GM18507 (cell line): ENCODE data around the gene FBP1.
A peak's percentile ranks its signal among the peaks of the same experiment; 100 is the strongest.

Experiments
- DNase-seq: peaks from one replicate; pipeline ENCODE4 v3.0.0; 2011; ENCODE audit warnings: low read depth; ENCODE audit not compliant: insufficient read length; ENCODE audit errors: extremely low spot score
- FAIRE-seq: peaks from 2 replicates; lab custom pipeline; 2011; peaks lifted over from hg19 to GRCh38; lab: Jason Lieb, UNC

Gene FBP1

DNA sequence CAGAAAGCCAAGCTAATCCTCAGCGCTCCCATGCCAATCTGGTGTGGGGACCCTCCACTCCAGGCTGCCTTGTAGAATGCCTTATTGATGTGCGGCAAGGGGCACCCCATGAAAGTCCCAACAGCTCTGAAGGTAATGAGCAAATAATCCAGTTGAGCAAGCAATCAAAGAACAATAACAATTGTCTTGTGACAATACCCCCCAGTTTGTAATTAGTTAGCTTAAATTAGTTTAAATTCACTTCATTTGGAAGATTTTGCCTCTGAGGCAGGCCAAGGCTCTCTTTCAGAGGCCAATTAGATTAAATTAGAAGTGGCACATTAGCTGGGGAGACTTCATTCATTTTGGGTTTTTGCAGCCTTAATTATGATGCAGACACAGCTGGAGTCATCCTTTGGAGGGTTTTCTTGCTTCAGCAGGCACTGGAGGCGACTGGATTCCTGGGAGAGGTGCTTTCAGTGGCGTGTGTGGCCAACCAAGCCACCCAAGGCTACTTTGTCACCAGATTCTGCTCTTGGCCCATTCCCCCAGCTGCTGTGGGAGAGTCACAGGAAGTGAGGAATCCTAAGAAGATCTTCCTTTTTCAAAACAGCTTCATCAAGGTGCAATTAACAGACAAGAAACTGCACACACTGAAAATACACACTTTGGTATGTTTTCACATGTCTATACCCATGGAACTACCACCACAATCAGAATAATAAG, 17.9 kb upstream of the FBP1 start:
- FAIRE-seq (no peak), DNase-seq (no peak)

DNA sequence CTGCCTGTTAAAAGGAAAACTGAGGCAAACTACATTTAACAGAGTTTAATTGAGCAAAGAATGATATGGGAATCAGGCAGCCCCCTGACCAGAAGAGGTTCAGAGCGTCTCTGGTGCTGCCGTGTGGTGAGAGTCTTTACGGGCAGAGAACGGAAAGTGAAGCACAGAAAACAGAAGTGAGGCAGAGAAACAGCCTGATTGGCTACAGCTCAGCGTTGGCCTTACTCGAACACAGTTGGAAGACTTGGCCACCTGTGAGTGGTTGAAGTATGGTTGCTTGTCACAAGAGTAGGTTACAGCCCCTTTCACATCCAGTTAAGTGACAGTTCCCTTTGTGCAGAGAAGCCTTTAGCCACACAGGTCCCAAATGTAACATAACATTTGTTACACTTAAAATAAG, 16.9 kb upstream of the FBP1 start:
- no peak for DNase-seq
- FAIRE-seq = peak; percentile 90

DNA sequence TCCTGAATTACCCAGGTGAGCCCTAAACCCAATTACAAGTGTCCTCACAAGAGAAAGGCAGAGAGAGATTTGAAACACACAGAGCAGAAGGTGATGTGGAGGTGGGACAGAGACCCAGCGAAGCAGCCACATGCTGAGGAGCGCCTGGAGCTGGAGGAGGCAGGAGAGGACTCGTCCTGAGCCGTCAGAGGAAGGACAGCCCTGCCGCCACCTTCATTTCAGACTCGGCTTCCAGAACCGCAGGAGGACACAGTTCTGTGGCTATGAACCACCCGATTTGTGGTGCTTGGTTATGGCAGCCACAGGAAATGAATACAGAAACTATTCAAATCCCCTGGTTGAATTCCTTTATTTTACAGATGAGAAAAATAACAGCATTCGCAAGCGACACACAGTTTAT, 16.4 kb upstream of the FBP1 start:
- DNase-seq = no peak
- no peak for FAIRE-seq

DNA sequence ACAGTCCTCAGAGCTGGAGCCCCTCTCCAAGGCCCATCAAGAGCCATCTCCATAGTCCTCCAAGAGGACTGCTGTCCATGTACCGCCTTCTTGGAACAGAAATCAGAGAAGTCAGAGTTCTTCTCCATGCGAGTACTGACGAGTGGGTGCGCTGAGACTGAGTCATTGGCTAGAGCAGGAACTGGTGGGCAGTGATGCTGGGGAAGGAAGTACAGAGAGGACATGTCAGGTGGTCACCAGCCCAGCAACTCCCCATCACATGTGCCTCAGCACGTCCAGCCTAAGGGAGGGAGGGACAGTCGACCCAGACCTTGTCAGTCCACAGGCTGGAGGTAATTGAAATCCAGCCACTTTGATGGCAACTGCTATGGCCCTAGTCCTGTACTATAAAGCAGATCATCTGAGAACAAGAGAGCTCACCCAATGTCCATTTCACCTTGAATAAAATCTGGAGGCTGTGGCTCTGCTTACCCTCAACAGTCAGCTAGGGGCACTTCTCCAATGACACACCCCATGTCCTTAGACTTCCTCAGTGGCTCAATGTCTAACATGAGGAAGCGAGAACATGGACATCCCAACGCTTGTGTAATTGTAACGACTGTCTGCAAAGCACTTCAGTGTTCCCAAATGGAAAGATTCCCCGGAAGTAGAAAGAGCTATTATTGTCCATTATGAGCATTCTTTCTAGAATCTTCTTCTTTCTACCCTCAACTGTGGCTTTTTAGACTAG, 15.0 kb upstream of the FBP1 start:
- DNase-seq (no peak), FAIRE-seq (no peak)

DNA sequence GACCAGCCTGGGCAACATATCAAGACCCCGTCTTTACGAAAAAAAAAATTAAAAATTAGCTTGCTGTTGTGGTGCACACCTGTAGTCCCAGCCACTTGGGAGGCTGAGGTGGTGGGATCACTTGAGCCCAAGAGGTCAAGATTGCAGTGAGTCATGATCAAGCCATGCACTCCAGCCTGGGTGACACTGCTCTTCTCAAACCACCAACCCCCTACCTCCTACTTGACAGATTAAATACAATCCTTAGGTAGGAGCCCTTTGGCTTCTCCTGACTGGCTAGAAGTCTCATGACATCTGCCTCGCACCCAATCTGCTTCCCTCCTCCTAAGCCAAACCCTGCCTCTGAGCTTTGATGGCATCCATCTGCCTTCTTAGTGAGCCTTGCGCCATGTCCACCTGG, 11.6 kb upstream of the FBP1 start:
- no peak for DNase-seq
- FAIRE-seq = no peak

DNA sequence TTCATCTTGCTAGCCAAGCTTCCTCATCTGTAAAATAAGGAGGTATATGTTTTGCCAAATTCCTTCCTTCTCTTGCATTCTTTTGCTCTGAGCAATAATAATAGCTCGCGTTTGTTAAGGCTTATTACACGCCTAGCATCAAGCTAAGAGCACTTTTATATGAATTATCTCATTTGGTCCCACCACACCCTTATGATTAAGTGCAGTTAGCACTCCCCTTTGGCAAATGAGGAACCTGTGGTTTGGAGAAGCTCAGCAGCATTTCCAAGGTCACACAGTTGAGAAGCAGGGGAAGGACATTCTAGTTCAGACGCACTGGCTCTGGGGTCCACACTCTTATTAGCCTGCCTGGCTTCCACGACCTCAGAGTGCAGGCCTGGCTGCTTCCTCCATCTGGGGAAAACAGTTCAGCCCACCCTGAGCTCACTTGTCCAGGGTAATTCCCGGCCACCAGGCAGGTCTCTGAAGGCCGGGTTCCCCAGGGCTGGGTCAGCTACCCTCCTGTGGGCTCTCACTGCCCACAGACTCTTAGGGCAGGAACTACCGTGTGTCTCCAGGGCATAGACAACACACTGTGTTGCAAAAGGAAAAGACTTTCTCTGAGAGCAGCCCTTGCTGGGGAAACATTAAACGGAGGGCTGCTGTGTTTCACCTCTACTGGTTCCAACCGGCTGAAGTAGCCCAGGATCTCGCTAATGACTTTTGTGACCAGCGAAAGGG, 9.9 kb upstream of the FBP1 start:
- FAIRE-seq = no peak
- DNase-seq = no peak

DNA sequence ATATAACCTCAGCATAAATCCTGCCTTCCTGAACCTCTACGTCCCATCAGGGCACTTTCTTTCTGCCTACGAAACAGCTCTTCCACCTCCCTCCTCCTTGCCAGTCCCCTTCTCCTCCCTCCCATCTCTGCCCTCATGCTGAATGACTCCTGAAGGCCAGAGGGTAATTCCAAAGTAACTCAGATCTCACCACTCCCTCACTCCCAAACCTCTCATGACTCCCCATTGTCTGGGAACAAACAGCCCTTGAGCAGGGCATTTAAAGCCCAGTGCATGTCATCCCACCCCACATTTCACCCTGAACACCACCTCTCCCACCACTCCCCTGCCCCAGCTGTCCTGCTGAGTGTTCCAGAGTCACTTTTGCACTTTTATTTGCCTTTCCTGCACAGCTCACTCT, 8.9 kb upstream of the FBP1 start:
- FAIRE-seq (no peak), DNase-seq (no peak)

DNA sequence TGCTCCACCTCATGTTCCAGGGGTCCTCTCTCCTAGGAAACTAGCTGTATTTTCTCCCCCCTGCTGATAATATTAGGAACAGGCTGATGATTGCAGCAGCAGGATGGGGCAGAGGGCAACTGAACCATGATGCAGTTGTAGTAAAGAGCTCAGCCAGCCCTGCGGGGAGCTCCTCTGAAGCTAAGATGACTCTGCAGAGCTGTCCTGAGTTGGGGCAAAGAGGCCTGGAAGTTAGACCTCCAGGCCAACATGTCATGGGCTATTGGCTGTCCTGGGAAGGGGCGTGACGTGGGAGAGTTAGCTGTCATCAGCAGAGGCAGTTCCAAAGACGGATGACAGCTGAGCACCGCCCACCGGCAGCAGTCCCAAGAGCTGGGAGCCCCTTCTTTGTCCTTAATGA, 6.6 kb upstream of the FBP1 start:
- FAIRE-seq (no peak), DNase-seq (no peak)

DNA sequence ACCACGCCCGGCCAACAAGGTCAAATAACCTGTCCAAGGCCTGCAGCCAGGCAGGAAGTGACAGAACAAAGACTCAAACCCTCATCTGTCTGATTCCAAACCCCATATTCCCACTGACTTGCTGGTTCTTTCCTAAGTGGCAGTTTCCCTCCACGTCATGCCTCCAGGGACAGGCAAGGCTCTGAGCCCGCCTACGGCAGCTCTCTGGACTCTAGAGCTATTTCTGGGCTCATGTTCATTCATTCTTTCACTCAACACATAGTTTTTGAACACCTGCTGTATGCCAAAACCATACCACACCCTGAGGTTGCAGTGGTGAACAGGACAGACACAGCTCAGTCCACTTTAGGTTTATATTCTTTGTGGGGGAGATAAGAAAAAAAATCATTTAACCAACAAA, 5.2 kb upstream of the FBP1 start:
- DNase-seq = no peak
- FAIRE-seq = no peak

DNA sequence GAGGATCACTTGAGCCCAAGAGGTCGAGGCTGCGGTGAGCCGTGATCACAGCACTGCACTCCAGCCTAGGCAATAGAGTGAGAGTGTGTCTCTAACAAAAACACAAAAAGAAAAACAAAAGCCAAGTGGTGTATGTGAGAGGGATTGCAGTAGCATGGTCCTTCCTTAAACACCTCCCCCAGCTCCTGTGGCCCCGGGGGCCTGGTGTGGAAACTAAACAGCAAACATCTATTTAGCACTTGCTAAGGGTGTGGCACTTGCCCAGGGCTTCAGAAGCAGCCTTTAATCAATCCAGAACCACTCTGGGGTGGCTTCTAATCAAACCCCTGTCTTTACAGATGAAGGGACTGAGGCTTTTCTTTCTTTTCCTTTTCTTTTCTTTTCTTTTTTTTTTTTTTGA, 4.4 kb upstream of the FBP1 start:
- DNase-seq = no peak
- FAIRE-seq = no peak

DNA sequence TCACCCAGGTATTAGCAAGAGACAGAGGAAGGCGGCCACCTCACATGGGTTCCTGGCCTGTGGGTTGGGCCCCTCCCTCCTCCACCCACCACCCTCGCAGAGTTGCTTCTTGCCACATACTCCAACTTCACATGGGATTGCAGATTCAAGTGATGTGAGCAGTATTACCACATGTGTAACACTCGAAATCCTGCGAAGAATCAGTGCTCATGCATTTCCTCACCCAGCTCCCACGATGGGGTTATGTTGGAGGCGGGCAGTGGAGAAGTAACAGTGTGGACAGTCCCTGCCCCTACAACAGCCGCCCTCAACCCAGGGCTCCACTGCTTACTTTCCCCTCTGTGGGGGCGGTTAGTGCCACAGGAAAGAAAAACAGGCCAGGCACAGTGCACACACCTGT, 3.9 kb upstream of the FBP1 start:
- FAIRE-seq (no peak), DNase-seq (no peak)

DNA sequence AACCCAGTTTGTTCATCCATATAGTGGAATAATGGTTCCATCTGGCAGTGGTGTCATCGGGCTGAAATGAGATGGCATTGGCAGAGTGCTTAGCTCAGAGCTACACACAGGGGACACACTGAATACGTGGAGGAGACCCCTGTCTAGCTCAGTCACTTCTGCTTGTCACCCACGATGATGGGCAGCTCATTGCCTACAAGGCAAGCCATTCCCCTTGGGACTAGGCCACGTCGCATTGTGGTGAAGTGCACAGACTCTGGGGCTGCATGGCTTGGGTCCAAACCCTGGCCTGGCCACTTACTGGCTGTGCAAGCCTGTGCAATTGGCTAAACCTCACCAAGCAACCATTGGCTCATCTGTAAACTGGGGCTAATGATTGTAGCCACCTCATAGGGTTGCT, 3.2 kb upstream of the FBP1 start:
- FAIRE-seq = no peak
- no peak for DNase-seq

DNA sequence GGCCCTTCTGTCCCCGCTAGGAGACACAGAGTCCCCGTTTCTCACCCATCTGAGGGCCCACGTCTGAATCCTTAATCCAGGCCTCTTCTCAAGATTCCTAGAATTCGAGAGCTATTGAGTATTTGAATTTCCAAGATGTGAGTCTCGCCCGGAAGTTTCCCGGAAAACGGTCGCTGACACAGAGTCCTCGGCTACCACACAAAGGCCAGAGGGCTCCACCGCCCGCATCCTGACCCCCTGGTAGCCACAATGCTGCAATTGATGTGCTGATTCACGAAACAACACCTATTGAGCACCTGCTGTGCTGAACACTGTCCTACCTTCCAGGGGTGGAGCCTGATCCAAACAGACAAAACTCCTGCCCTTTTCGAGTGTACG, 670 bp upstream of the FBP1 start:
- peak; percentile 53 for FAIRE-seq
- DNase-seq = no peak

DNA sequence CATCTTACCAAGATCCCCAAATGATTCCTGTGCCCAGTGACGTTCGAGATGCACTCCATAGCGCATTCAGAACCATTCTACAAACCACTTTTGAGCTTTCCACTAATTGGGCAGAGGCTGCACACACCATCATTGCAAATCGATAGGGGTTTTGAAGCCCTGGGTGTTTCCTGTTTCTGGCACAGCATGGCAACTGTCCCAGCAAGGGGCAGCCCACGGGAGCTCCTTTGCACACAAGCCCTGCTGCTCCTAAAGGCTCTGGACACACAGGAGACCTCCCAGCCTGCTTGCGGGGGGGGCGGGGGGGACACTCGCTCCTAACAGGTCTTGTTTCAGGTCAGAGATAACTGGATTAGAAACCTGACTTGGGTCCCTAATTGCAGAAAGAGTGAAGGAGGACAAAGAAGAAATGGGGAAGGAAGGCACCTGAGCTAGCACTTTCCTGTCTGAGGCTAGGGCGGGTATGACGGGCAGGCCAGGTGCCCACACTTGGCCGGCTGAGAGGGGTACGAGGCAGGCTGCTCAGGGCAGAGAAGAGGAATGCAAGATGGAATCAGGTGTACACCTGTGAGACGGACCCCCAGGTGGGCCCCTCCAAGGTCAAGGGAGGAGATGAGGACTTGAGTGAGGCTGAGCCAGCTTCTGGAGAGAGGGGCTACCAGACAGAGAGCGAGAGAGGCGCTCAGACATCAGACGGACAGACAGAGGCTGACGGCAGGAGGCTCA, 820 bp downstream of the FBP1 start:
- no peak for FAIRE-seq
- DNase-seq = no peak

DNA sequence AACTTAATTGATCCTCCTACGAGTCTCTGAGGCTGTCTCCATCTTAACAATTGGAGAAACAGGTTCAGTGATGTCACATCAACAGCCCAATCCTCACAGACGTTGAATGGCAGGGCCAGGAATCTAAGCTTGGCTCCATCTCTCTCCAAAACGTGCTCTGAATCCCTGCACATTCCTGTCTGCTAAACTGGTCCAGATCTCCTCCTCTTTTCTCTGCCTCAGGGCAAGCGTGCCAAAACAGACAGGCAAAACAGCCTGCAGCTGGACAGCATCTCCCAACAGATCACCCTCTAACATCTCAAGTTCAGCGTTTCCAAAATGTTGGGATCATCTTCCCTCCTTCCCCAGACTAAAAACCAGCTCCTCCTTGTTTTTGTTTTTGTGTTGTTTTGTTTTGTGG, 6.6 kb downstream of the FBP1 start:
- FAIRE-seq = no peak
- DNase-seq = no peak

DNA sequence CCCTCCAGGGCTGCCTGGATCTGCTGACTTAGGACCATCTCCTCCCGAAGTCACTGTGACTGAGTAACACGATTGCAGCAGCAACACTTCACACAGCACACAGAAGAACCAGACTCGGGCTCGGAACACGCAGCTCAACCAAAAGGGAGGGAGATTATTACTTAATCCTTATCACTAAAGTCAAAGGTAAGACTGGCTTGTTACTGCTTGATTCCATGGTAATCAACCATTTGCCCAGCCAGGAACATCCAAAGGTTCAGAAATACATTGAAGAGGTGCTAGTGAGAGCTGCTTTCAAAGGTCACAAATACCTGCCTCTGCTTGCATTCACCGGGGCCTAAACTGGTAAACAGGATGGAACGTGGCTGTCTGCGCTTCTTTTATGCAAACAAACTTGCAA, 7.7 kb downstream of the FBP1 start:
- FAIRE-seq = no peak
- no peak for DNase-seq

DNA sequence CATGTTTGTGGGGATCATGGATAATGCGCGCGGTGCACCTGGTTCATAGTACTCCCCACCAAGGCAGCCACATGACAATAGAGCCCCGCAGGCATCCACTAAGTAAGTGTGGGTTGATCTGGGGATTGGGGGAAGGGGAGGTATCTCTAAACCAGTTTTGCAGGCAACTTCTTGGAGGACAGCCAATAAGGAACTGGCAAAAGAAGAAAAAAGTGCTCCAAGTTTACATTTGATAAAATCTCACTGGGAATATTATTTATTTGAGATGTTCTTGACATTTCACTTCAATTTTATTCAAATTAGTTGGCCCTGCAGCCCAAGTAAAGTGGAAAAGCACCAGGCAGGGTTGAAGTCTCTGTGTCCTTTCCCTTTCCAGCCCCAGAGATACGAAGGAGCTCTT, 8.5 kb downstream of the FBP1 start:
- DNase-seq (no peak), FAIRE-seq (no peak)

DNA sequence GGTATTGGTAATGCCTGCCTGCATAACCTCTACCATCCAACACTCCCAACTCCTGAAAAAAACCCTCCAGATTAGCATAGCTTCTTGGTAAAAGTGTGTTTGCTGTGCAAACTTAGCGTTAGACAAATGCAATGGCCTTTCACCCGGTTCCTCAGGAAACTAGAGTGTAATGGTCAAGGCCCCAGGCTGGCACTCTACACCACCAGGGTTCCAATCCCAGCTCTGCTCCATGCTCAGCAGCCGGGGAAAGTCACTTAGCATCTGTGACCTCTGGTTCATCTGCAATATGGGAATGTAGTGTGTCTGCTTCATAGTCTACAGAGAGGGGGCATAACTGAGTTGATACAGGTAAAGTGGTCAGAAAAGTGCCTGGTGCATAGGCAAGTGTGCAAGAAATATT, 9.0 kb downstream of the FBP1 start:
- FAIRE-seq = no peak
- no peak for DNase-seq

DNA sequence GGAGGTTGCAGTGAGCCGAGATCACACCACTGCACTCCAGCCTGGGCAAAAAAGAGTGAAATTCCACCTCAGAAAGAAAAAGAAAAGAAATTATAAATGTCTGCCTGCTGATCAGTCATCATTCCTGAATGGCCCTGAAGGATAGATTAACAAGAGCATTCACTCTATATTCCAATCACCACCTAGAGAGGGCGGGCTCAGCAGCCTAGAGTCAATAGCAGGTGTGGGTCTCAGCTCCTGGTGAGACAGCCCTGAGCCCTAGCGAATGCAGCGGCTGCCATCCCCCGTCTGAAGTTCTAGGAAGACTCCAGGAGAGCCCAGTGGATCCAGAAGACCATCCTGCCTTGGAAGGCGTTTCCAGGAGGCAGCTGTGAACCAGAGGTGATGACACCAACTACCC, 12.0 kb downstream of the FBP1 start:
- FAIRE-seq = no peak
- no peak for DNase-seq

DNA sequence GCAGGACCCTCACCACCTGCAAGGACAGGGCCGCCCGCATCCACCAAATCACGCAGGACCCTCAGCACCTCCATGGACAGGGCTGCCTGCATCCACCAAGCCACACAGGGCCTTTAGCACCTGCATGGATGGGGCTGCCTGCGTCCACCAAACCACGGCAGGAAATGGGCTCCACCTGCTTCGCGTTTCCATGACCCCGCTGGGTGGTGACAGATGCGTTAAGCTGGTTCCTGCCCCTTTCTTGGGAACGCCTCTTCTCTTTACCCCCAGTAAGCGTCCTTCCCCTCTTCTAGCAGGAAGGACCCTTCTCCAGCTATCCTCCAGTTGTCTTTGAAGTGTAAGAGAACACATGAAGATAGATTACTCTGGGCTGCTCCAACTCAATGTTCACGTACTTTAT, 13.5 kb downstream of the FBP1 start:
- FAIRE-seq = no peak
- DNase-seq = no peak
